SU-DHL-6 (cell line): ENCODE measurements around the gene CFAP74.
A peak's percentile ranks its signal among the peaks of the same experiment; 100 is the strongest.

ENCODE experiments used
- H2AFZ ChIP-seq: fragments of 200-600 bp; sonication (generic); 2 replicates; pipeline ENCODE4 v1.6.1; 2014; ENCODE audit warnings: low read depth, mild to moderate bottlenecking, moderate library complexity, mixed read lengths, antibody characterized with exemption, low read length; ENCODE audit not compliant: severe bottlenecking
- H3F3A ChIP-seq: fragments of 200-600 bp; shearing (Covaris generic); 2 replicates; pipeline ENCODE4 v1.6.0; 2016; ENCODE audit warnings: antibody characterized with exemption, mild to moderate bottlenecking; ENCODE audit not compliant: insufficient read depth
- H3K27ac ChIP-seq: fragments of 200-600 bp; sonication (generic); 2 replicates; pipeline ENCODE4 v1.5.1; 2016; ENCODE audit warnings: low read depth, mild to moderate bottlenecking, low read length, moderate library complexity, mixed read lengths
- H3K27me3 ChIP-seq: fragments of 200-600 bp; sonication (generic), shearing (Covaris generic); 2 replicates; pipeline ENCODE4 v1.6.0; 2014; ENCODE audit warnings: mild to moderate bottlenecking, low read length
- H3K36me3 ChIP-seq: fragments of 200-600 bp; sonication (generic); 2 replicates; pipeline ENCODE4 v1.6.1; 2014; ENCODE audit warnings: mild to moderate bottlenecking, low read length, mixed read lengths
- H3K4me2 ChIP-seq: fragments of 300-600, 200-600 bp; shearing (Covaris generic), sonication (generic); 2 replicates; pipeline ENCODE4 v1.6.0; 2014; ENCODE audit warnings: low read length, low read depth, mild to moderate bottlenecking; ENCODE audit not compliant: poor library complexity, severe bottlenecking
- H3K4me3 ChIP-seq: fragments of 200-600 bp; sonication (generic); 2 replicates; pipeline ENCODE4 v1.5.1; 2014; ENCODE audit warnings: antibody characterized with exemption, low read length, mild to moderate bottlenecking, mixed read lengths; ENCODE audit not compliant: insufficient read depth, poor library complexity, severe bottlenecking
- H3K79me2 ChIP-seq: fragments of 200-600 bp; sonication (generic); 2 replicates; pipeline ENCODE4 v1.6.1; 2014; ENCODE audit warnings: mild to moderate bottlenecking, low read length, moderate library complexity; ENCODE audit not compliant: insufficient read depth
- H3K9ac ChIP-seq: fragments of 200-600 bp; sonication (generic); 2 replicates; pipeline ENCODE4 v1.7.0; 2014; ENCODE audit warnings: mild to moderate bottlenecking, low read length
- H3K9me2 ChIP-seq: fragments of 200-600 bp; sonication (generic); replicated peaks from 2 replicates; pipeline ENCODE4 v1.6.1; 2014; ENCODE audit warnings: low read length; ENCODE audit not compliant: insufficient read depth
- H3K9me3 ChIP-seq: fragments of 200-600 bp; sonication (generic); 2 replicates; pipeline ENCODE4 v1.6.1; 2014; ENCODE audit warnings: low read length, mixed read lengths; ENCODE audit not compliant: insufficient read depth
- H4K20me1 ChIP-seq: fragments of 200-600 bp; sonication (generic); 2 replicates; pipeline ENCODE4 v1.6.1; 2014; ENCODE audit warnings: low read depth, mild to moderate bottlenecking, antibody characterized with exemption, low read length, moderate library complexity, mixed read lengths
- EZH2phosphoT487 ChIP-seq: fragments of 200-600 bp; sonication (generic), shearing (Covaris generic); conservative IDR thresholded peaks from 2 replicates; pipeline ENCODE4 v1.6.1; 2018; ENCODE audit warnings: mild to moderate bottlenecking, antibody characterized with exemption, low read length, moderate library complexity, mixed read lengths
- TF ChIP-seq, protein P1 (sequence below): fragments of 200-600 bp; sonication (generic); IDR thresholded peaks from one replicate; pipeline ENCODE4 v1.5.1; 2017; ENCODE audit warnings: antibody characterized with exemption, mild to moderate bottlenecking, low read length, moderate library complexity; ENCODE audit not compliant: insufficient read depth, poor library complexity, severe bottlenecking

CFAP74 gene

DNA sequence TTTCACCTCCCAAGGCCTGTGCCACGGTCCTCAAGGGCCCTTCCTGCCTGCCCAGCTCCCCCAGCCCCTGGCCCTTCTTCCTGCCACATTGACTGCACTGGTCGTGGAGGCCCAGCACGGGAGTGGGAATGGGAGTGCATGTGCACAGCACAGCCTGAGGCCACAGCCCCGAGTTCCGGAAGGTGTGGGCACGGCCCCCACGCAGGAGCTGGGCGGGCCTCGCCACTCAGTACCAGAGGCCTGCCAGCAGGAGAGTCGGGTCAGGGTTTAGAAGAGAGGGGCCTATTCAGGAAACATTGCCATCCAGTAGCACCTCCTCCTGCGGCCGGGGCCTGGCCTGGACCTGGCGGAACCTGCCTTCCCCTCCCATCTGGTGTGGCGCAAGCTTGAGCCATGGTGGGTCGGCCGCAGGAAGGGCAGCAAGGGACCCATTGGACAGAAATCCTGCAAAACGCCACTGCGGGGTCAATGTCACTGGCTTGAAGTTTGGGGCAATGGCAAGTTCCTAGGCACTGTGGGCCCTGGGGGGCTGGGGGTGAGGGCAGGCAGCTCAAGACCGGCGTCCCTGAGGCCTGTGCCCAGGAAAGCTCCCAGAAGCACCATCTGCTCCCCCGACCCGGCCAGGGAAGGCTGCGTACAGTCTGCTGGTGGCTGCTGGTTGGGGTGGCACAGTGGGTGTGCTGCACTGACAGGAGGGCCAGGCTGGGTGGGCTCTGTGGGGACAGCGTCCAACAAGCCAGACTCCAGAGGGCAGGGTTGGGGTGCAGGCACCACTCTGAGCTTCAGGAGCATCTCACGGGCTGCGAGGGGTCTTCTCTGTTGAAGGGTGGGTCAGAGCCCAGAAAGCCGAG is 82.8 kb downstream of the CFAP74 start:
- Histone ChIP-seq H3K9me3 (no peaks in the 10 kb centered on the region), H3K79me2 (no peaks in the 10 kb centered on the region), H3K36me3 (no peaks in the 10 kb centered on the region), H3K9ac (no peak overlapping the region), H2AFZ (no peak overlapping the region), H3K27me3 (no peaks in the 10 kb centered on the region), H3F3A (no peaks in the 10 kb centered on the region), H3K27ac (no peak overlapping the region), H3K4me3 (no peak overlapping the region), H4K20me1 (no peaks in the 10 kb centered on the region), H3K9me2 (no peaks in the 10 kb centered on the region), H3K4me2 (no peak overlapping the region)
- TF ChIP-seq, protein P1, sequence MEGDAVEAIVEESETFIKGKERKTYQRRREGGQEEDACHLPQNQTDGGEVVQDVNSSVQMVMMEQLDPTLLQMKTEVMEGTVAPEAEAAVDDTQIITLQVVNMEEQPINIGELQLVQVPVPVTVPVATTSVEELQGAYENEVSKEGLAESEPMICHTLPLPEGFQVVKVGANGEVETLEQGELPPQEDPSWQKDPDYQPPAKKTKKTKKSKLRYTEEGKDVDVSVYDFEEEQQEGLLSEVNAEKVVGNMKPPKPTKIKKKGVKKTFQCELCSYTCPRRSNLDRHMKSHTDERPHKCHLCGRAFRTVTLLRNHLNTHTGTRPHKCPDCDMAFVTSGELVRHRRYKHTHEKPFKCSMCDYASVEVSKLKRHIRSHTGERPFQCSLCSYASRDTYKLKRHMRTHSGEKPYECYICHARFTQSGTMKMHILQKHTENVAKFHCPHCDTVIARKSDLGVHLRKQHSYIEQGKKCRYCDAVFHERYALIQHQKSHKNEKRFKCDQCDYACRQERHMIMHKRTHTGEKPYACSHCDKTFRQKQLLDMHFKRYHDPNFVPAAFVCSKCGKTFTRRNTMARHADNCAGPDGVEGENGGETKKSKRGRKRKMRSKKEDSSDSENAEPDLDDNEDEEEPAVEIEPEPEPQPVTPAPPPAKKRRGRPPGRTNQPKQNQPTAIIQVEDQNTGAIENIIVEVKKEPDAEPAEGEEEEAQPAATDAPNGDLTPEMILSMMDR = no peak
- TF ChIP-seq EZH2phosphoT487 = no peak

DNA sequence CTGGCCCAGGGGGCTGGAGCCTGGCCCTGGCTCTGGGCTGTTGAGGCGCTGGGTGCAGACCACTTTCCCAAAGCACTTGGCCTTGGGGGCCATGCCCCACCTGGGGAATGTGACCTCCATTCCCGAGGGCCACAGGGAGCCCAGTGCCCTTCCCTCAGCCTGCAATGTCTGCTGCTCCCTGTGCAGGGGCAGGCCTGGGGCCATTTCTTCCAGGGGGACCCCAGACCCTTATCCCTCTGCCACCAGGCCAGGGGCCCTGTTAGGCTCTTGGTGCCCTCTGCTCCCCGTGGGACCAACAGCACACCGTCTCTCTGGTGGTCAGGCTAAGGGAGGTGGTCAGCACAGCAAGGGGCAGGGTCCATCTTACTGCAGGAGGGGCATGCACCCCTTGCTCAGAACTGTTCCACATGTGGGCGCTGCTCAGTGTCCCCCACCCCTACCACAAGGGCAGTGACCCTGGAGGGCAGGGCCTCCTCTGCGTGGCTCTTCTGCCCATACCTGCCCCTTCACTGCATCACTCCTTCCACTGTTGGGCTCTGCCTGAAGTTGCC is 83.5 kb downstream of the CFAP74 start:
- no peak overlapping the region for H3K4me3 ChIP-seq

DNA sequence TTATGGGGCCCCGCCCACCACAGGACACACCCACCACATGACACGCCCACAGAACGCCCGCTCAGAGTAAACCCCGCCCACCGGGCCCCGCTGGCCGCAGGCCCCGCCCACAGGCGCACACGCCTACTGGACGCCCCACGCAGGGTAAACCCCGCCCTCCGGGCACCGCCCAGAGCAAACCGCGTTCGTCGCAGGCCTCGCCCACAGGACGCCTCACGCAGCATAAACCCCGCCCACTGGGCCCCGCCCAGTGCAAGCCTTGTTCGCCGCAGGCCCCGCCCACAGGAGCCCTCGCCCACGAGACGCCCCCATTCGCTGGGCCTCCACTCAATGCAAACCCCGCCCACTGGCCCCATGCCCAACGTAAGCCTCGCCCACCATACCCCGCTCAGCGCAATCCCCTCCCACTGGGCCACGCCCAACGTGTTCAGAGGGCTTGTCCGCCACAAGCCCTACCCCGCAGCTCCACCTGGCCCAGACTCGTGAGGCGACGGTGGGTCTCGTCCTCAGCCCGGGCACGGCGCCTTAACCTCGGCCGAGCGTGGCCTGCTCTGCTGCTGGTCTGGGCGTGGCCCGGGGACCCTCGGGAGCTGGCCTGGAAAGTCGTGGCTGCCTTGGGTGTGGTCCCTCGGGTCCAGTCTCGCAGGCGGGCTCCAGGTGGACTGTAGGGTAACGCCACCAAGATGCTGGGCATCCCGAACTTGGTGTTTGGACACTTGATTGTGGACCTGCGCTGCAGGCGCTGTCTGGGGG is 84.1 kb downstream of the CFAP74 start:
- Histone ChIP-seq H3K9ac (no peak overlapping the region), H3K9me2 (no peaks in the 10 kb centered on the region), H3K27me3 (no peaks in the 10 kb centered on the region), H3F3A (no peaks in the 10 kb centered on the region), H3K4me2 (peak overlapping the region; percentile 52), H2AFZ (peak overlapping the region; percentile 16), H3K36me3 (no peaks in the 10 kb centered on the region), H3K9me3 (no peaks in the 10 kb centered on the region), H3K79me2 (no peaks in the 10 kb centered on the region), H4K20me1 (no peaks in the 10 kb centered on the region), H3K4me3 (peak overlapping the region; percentile 40), H3K27ac (no peak overlapping the region)
- TF ChIP-seq, protein P1 = no peak
- no peak for TF ChIP-seq EZH2phosphoT487

More for the DNA sequence above, 83.5 kb downstream of the CFAP74 start:
- Histone ChIP-seq H3K9me3 (no peaks in the 10 kb centered on the region), H3K27me3 (no peaks in the 10 kb centered on the region), H3K27ac (no peak overlapping the region), H3K9ac (no peak overlapping the region), H3K9me2 (no peaks in the 10 kb centered on the region), H2AFZ (no peak overlapping the region), H4K20me1 (no peaks in the 10 kb centered on the region), H3K4me2 (no peak overlapping the region), H3F3A (no peaks in the 10 kb centered on the region), H3K36me3 (no peaks in the 10 kb centered on the region), H3K79me2 (no peaks in the 10 kb centered on the region)
- no peak for TF ChIP-seq EZH2phosphoT487
- TF ChIP-seq, protein P1 = no peak
